Measurements from ENCODE around the gene TBC1D1. TPM values are rescaled to one million over a fixed set of nuclear protein-coding genes. Genes with fewer than 3 reads are reported as not detected.

The TBC1D1 gene
- total and polyA plus RNA-seq, 2 donors (not counting 1 experiment from before 2014, with no cell fraction given), result 39.7 to 90.0 TPM

- Histone ChIP-seq H3K36me3 (ENCODE audit: control insufficient read depth, insufficient read depth, low read length) (no peaks in the 10 kb centered on the region), H3K4me2 (ENCODE audit: extremely low read depth, insufficient read depth, low read length) (peak overlapping the region; percentile 84), H3K27me3 (ENCODE audit: control insufficient read depth, insufficient read depth, low read length) (peaks cover 17% of the 10 kb centered on the region), H3K4me1 (ENCODE audit: control insufficient read depth, extremely low read depth, insufficient read depth, low read length) (peaks cover 2% of the 10 kb centered on the region), H4K20me1 (ENCODE audit: control insufficient read depth, extremely low read depth, insufficient read depth, low read length) (no peaks in the 10 kb centered on the region), H3K27ac (ENCODE audit: insufficient read depth, low read length) (no peak overlapping the region), H3K4me3 (replicated peaks in 1 of 4; ENCODE audit: control extremely low read depth in 1 of 4, insufficient read depth in 1 of 4, low read depth in 3 of 4, low read length in 4 of 4) (peak overlapping the region; percentile 39 to 68 (median 55)), H3K9ac (ENCODE audit: insufficient read depth, low read length) (no peak overlapping the region), H3K9me3 (ENCODE audit: control insufficient read depth, insufficient read depth, low read depth, low read length) (no peaks in the 10 kb centered on the region), H3K79me2 (ENCODE audit: control insufficient read depth, insufficient read depth, low read length) (no peaks in the 10 kb centered on the region), H2AFZ (ENCODE audit: low read length) (peak overlapping the region; percentile 61)
- DNase-seq (ENCODE audit: low read depth in 2 of 2), result no peak
- TF ChIP-seq CTCF (conservative IDR thresholded peaks at IDR 0.05 in 1 of 2, IDR thresholded peaks at IDR 0.05 in 1 of 2; ENCODE audit: low read depth in 1 of 2, low read length in 2 of 2) (peak in 1 of 2 donors; percentile 1), EZH2 (IDR thresholded peaks at IDR 0.05; ENCODE audit: low read length, missing control alignments) (peak; percentile 49)
These were observed 759 bp upstream of the TBC1D1 start for GRCh38 chr4:37889849-37890800.

DNA sequence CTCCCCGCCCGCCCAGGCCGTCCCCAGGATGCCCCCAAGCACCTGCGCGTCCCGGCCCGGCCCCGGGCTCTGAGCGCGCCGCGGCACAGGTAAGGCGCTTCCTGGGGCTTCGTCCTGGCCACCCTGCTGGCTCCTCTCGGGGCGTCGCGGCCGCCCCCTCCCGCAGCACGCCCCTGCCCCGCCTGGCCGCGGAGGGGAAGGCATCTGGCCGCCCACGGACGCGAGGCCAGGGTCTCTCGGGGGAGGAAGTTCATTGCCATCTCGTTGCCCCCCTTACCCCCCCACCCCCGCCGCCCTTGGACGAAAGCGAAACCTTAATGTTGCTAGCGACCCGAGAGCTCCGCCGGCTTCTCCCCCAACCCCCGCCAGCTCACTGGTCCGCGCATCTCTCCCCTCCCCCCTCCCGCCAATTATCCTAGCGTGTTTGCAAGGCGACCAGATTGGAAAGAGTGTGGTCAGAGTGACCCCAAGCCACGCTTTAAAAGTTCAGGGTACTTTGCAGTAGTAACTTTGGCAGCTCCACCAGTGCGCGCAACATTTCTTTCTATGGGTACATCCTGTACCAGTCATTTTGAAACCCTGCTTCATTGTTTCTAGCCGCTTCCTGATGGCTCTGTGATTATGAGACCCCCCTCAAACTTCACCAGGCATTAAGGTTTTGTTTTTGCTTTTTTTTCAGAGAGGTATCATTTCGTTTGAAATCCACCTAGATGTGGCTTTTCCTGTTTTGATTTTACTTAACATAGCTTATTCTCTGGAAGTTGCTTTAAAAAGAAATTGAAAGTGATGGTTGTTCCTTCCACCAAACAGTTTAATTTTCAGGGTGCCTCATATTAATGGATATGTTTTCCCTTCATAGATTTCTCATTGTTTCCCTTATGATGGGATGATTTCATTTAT is 626 bp downstream of the TBC1D1 start:
- Histone ChIP-seq H3K27me3 (ENCODE audit: control insufficient read depth, insufficient read depth, low read length) (peaks cover 17% of the 10 kb centered on the region), H3K4me3 (replicated peaks in 1 of 4; ENCODE audit: control extremely low read depth in 1 of 4, insufficient read depth in 1 of 4, low read depth in 3 of 4, low read length in 4 of 4) (peak overlapping the region; percentile 44 to 79 (median 60)), H3K4me2 (ENCODE audit: extremely low read depth, insufficient read depth, low read length) (peak overlapping the region; percentile 84), H3K36me3 (ENCODE audit: control insufficient read depth, insufficient read depth, low read length) (no peaks in the 10 kb centered on the region), H3K4me1 (ENCODE audit: control insufficient read depth, extremely low read depth, insufficient read depth, low read length) (peaks cover 2% of the 10 kb centered on the region), H2AFZ (ENCODE audit: low read length) (peak overlapping the region; percentile 68), H4K20me1 (ENCODE audit: control insufficient read depth, extremely low read depth, insufficient read depth, low read length) (no peaks in the 10 kb centered on the region), H3K27ac (ENCODE audit: insufficient read depth, low read length) (no peak overlapping the region), H3K79me2 (ENCODE audit: control insufficient read depth, insufficient read depth, low read length) (no peaks in the 10 kb centered on the region), H3K9me3 (ENCODE audit: control insufficient read depth, insufficient read depth, low read depth, low read length) (no peaks in the 10 kb centered on the region), H3K9ac (ENCODE audit: insufficient read depth, low read length) (peak overlapping the region; percentile 5)
- TF ChIP-seq EZH2 (IDR thresholded peaks at IDR 0.05; ENCODE audit: low read length, missing control alignments), result no peak
- no peak for TF ChIP-seq CTCF (conservative IDR thresholded peaks at IDR 0.05 in 1 of 2, IDR thresholded peaks at IDR 0.05 in 1 of 2; ENCODE audit: low read depth in 1 of 2, low read length in 2 of 2)
- peak; percentile 15 to 38 for DNase-seq (ENCODE audit: low read depth in 2 of 2)

DNA sequence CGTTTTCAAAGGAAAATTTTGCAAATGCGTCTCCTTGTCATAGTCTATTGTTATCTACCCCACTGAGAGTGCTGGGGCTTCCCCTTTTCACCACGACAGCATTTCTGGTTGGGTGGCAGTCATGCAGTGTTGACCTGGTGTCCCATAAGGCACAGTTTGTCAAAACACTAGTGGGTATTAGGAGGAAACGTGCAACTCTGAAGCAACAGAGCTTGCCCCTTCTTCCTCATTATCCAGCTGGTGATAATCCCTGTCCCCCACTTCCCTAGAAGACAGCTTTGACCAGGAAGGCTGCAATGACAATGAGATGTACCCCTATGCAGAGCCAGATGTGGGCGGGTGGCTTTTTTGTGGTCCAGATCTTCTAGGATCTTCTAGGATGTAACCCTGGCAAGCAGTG is 1.8 kb downstream of the TBC1D1 start:
- Histone ChIP-seq H3K9ac (ENCODE audit: insufficient read depth, low read length) (no peak overlapping the region), H2AFZ (ENCODE audit: low read length) (no peak overlapping the region), H3K36me3 (ENCODE audit: control insufficient read depth, insufficient read depth, low read length) (no peaks in the 10 kb centered on the region), H3K4me1 (ENCODE audit: control insufficient read depth, extremely low read depth, insufficient read depth, low read length) (peaks cover 2% of the 10 kb centered on the region), H3K4me2 (ENCODE audit: extremely low read depth, insufficient read depth, low read length) (no peak overlapping the region), H3K9me3 (ENCODE audit: control insufficient read depth, insufficient read depth, low read depth, low read length) (no peaks in the 10 kb centered on the region), H4K20me1 (ENCODE audit: control insufficient read depth, extremely low read depth, insufficient read depth, low read length) (no peaks in the 10 kb centered on the region), H3K79me2 (ENCODE audit: control insufficient read depth, insufficient read depth, low read length) (no peaks in the 10 kb centered on the region), H3K27ac (ENCODE audit: insufficient read depth, low read length) (no peak overlapping the region), H3K27me3 (ENCODE audit: control insufficient read depth, insufficient read depth, low read length) (peaks cover 17% of the 10 kb centered on the region), H3K4me3 (replicated peaks in 1 of 4; ENCODE audit: control extremely low read depth in 1 of 4, insufficient read depth in 1 of 4, low read depth in 3 of 4, low read length in 4 of 4) (no peak overlapping the region)
- no peak for DNase-seq (ENCODE audit: low read depth in 2 of 2)
- TF ChIP-seq EZH2 (IDR thresholded peaks at IDR 0.05; ENCODE audit: low read length, missing control alignments) (no peak), CTCF (conservative IDR thresholded peaks at IDR 0.05 in 1 of 2, IDR thresholded peaks at IDR 0.05 in 1 of 2; ENCODE audit: low read depth in 1 of 2, low read length in 2 of 2) (no peak)
